MM.1S (cell line): Measurements from ENCODE around the gene KRTAP4-1.

Experiments used
- DNase-seq: peaks from one replicate; pipeline ENCODE4 v3.0.0-alpha.2; 2015
- H2AFZ ChIP-seq: fragments of 300-600 bp; sonication (generic); 2 replicates; pipeline ENCODE4 v1.6.0; 2016; ENCODE audit warnings: antibody characterized with exemption, low read length
- H3F3A ChIP-seq: fragments of 300-600 bp; sonication (generic); 2 replicates; pipeline ENCODE4 v1.6.1; 2016; ENCODE audit warnings: mild to moderate bottlenecking, antibody characterized with exemption, low read length, moderate library complexity, mixed read lengths; ENCODE audit not compliant: insufficient read depth
- H3K27ac ChIP-seq: fragments of 300-600 bp; sonication (generic); 2 replicates; pipeline ENCODE4 v1.5.1; 2016; ENCODE audit warnings: mild to moderate bottlenecking, low read length
- H3K27me3 ChIP-seq: fragments of 300-600 bp; sonication (generic); replicated peaks from 2 replicates; pipeline ENCODE4 v1.6.0; 2016; ENCODE audit warnings: low read length; ENCODE audit not compliant: insufficient read depth
- H3K36me3 ChIP-seq: fragments of 300-600 bp; sonication (generic); replicated peaks from 2 replicates; pipeline ENCODE4 v1.6.1; 2016; ENCODE audit warnings: mild to moderate bottlenecking, low read length, mixed read lengths; ENCODE audit not compliant: insufficient read depth
- H3K4me1 ChIP-seq: fragments of 300-600 bp; sonication (generic); 2 replicates; pipeline ENCODE4 v1.6.1; 2016; ENCODE audit warnings: low read length, mixed read lengths
- H3K4me2 ChIP-seq: fragments of 300-600 bp; sonication (generic); 2 replicates; pipeline ENCODE4 v1.6.0; 2016; ENCODE audit warnings: low read depth, low read length
- H3K4me3 ChIP-seq: fragments of 300-600 bp; sonication (generic); 2 replicates; pipeline ENCODE4 v1.5.1; 2016; ENCODE audit warnings: low read length, mixed read lengths
- H3K79me2 ChIP-seq: fragments of 300-600 bp; sonication (generic); 2 replicates; pipeline ENCODE4 v1.6.1; 2016; ENCODE audit warnings: mixed run types, low read length, mixed read lengths
- H3K9ac ChIP-seq: fragments of 300-600 bp; sonication (generic); 2 replicates; pipeline ENCODE4 v1.6.1; 2016; ENCODE audit warnings: low read length, mixed read lengths
- H3K9me2 ChIP-seq: fragments of 300-600 bp; sonication (generic); replicated peaks from 2 replicates; pipeline ENCODE4 v1.6.1; 2016; ENCODE audit warnings: mild to moderate bottlenecking, low read length, mixed read lengths; ENCODE audit not compliant: insufficient read depth
- H3K9me3 ChIP-seq: fragments of 300-600 bp; sonication (generic); replicated peaks from 2 replicates; pipeline ENCODE4 v1.6.1; 2016; ENCODE audit warnings: mild to moderate bottlenecking, low read length, mixed read lengths; ENCODE audit not compliant: insufficient read depth
- H4K20me1 ChIP-seq: fragments of 300-600 bp; sonication (generic); 2 replicates; pipeline ENCODE4 v1.6.1; 2016; ENCODE audit warnings: mild to moderate bottlenecking, low read length, moderate library complexity, mixed read lengths; ENCODE audit not compliant: insufficient read depth
- EZH2 ChIP-seq: fragments of 300-600 bp; sonication (generic); optimal IDR thresholded peaks from 2 replicates; pipeline ENCODE3; 2017; ENCODE audit warnings: low read depth, mild to moderate bottlenecking, antibody characterized with exemption, low read length, mixed read lengths
- EZH2phosphoT487 ChIP-seq: fragments of 300-600 bp; sonication (generic); IDR thresholded peaks from 2 replicates; pipeline ENCODE4 v1.6.1; 2018; ENCODE audit warnings: antibody characterized with exemption, low read length
- TF ChIP-seq, protein P1 (sequence below): fragments of 300-600 bp; sonication (generic); IDR thresholded peaks from 2 replicates; pipeline ENCODE4 v1.5.1; 2016; ENCODE audit warnings: antibody characterized with exemption, low read length, mixed read lengths

The KRTAP4-1 gene

DNA sequence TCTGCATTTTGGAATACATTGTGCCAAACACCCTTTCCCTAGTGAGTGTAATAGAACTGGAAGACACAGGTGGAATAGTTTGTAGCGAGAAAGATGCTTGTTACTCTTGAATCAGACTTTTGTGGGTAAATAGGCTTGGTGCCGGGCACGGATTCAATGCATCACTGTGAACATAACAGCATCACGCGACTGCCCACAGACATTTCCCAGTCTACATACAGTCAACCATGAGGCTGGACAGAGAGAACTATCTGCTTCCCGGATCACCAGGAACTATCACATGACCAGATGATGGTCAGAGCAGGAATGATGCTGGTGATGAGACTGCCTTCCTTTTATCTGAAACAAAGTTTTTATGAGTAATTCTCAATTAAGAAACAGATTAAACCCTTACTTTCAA, 41.3 kb upstream of the KRTAP4-1 start:
- no peaks in the 10 kb centered on the region for H3K9me2 ChIP-seq
- no peak overlapping the region for H3K27ac ChIP-seq
- no peak overlapping the region for H3K9ac ChIP-seq
- TF ChIP-seq EZH2 = no peak
- TF ChIP-seq, protein P1, sequence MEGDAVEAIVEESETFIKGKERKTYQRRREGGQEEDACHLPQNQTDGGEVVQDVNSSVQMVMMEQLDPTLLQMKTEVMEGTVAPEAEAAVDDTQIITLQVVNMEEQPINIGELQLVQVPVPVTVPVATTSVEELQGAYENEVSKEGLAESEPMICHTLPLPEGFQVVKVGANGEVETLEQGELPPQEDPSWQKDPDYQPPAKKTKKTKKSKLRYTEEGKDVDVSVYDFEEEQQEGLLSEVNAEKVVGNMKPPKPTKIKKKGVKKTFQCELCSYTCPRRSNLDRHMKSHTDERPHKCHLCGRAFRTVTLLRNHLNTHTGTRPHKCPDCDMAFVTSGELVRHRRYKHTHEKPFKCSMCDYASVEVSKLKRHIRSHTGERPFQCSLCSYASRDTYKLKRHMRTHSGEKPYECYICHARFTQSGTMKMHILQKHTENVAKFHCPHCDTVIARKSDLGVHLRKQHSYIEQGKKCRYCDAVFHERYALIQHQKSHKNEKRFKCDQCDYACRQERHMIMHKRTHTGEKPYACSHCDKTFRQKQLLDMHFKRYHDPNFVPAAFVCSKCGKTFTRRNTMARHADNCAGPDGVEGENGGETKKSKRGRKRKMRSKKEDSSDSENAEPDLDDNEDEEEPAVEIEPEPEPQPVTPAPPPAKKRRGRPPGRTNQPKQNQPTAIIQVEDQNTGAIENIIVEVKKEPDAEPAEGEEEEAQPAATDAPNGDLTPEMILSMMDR = no peak
- TF ChIP-seq EZH2phosphoT487 = no peak
- no peaks in the 10 kb centered on the region for H4K20me1 ChIP-seq
- no peak overlapping the region for H3K4me3 ChIP-seq
- H3K9me3 ChIP-seq = no peaks in the 10 kb centered on the region
- H3K27me3 ChIP-seq = no peaks in the 10 kb centered on the region
- no peak overlapping the region for H2AFZ ChIP-seq
- no peak overlapping the region for H3K4me2 ChIP-seq
- no peaks in the 10 kb centered on the region for H3F3A ChIP-seq
- H3K36me3 ChIP-seq = no peaks in the 10 kb centered on the region
- no peak for DNase-seq
- H3K4me1 ChIP-seq = no peaks in the 10 kb centered on the region
- no peaks in the 10 kb centered on the region for H3K79me2 ChIP-seq

DNA sequence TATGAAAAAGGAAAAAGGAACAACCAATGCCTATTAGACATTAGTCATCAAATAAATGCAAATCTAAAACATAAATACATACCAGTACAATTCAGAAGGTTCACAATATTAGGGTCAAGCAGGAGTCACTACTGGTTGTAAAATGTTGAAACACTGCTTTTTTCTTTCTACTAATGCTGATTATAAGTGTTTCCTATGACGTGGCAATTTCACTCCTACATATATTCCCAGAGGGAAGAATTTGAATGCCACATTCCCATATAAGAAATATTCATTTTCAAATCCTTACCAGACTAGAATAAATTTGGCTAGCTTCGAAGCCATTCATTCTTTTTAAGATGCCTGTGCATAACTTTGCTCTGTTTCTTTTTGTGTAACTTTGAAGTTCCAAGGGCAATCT, 39.1 kb upstream of the KRTAP4-1 start:
- no peak for TF ChIP-seq EZH2
- TF ChIP-seq, protein P1 = no peak
- TF ChIP-seq EZH2phosphoT487 = no peak
- no peak overlapping the region for H3K4me3 ChIP-seq
- no peak for DNase-seq
- no peaks in the 10 kb centered on the region for H3K4me1 ChIP-seq
- no peaks in the 10 kb centered on the region for H3K9me3 ChIP-seq
- no peaks in the 10 kb centered on the region for H3K79me2 ChIP-seq
- no peaks in the 10 kb centered on the region for H3K27me3 ChIP-seq
- no peaks in the 10 kb centered on the region for H3K36me3 ChIP-seq
- H2AFZ ChIP-seq = no peak overlapping the region
- no peak overlapping the region for H3K9ac ChIP-seq
- no peaks in the 10 kb centered on the region for H3K9me2 ChIP-seq
- H4K20me1 ChIP-seq = no peaks in the 10 kb centered on the region
- no peak overlapping the region for H3K27ac ChIP-seq
- H3K4me2 ChIP-seq = no peak overlapping the region
- no peaks in the 10 kb centered on the region for H3F3A ChIP-seq

DNA sequence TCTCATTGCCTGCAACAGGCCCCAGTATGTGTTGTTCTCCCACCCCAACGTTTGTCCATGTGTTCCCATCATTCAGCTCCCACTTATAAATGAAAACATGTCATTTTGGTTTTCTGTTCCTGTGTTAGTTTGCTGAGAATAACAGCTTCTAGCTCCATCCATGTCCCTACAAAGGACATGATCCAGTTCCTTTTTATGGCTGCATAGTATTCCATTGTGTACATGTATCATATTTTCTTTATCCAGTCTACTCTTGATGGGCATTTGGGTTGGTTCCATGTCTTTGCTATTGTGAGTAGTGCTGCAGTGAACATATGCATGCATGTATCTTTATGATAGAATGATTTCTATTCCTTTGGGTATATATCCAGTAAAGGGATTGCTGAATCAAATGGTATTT, 31.0 kb upstream of the KRTAP4-1 start:
- H3K4me3 ChIP-seq = no peak overlapping the region
- DNase-seq = no peak
- H3K4me2 ChIP-seq = no peak overlapping the region
- H3K9me3 ChIP-seq = no peaks in the 10 kb centered on the region
- no peaks in the 10 kb centered on the region for H3K36me3 ChIP-seq
- TF ChIP-seq EZH2phosphoT487 (no peak), EZH2 (no peak)
- TF ChIP-seq, protein P1 = no peak
- H3K27me3 ChIP-seq = no peaks in the 10 kb centered on the region
- H3F3A ChIP-seq = peaks cover 11% of the 10 kb centered on the region; the same call in 1 of the 2 replicates
- no peaks in the 10 kb centered on the region for H4K20me1 ChIP-seq
- H2AFZ ChIP-seq = no peak overlapping the region
- no peaks in the 10 kb centered on the region for H3K9me2 ChIP-seq
- no peak overlapping the region for H3K9ac ChIP-seq
- no peaks in the 10 kb centered on the region for H3K79me2 ChIP-seq
- no peak overlapping the region for H3K27ac ChIP-seq
- H3K4me1 ChIP-seq = peaks cover 20% of the 10 kb centered on the region
